H1 (cell line): ENCODE data around the gene OLFM1. TPM values are rescaled to one million over a fixed set of nuclear protein-coding genes. Genes with fewer than 3 reads are reported as not detected.

ENCODE experiments used
- ASH2L ChIP-seq: fragments of 200-600, 300-600 bp; sonication (generic); IDR thresholded peaks from one replicate; pipeline ENCODE4 v1.7.1; 2017; ENCODE audit warnings: low read length
- CTBP2 ChIP-seq: IDR thresholded peaks from 2 replicates; pipeline ENCODE4 v1.7.0; 2011; ENCODE audit warnings: borderline replicate concordance, mild to moderate bottlenecking, moderate library complexity, mixed read lengths, low read length; ENCODE audit not compliant: insufficient read depth, insufficient read length
- KDM5A ChIP-seq: fragments of 200-600 bp; IDR thresholded peaks from 2 replicates; pipeline ENCODE4 v1.7.1; 2012; ENCODE audit warnings: mild to moderate bottlenecking, low read length, inconsistent platforms, mixed read lengths
- RAD21 ChIP-seq, 2 experiments: IDR thresholded peaks in 1 of 2; conservative IDR thresholded peaks in 1 of 2; 2 replicates each; pipeline ENCODE4 v1.6.1; 2011; ENCODE audit warnings: low read depth in 2 of 2, low read length in 2 of 2, improper control_type of control experiment in 1 of 2, inconsistent platforms in 1 of 2, mild to moderate bottlenecking in 1 of 2, moderate library complexity in 1 of 2
- RBBP5 ChIP-seq: IDR thresholded peaks from 2 replicates; pipeline ENCODE4 v1.7.1; 2012; ENCODE audit warnings: low read depth, mild to moderate bottlenecking, inconsistent platforms, low read length, moderate library complexity, borderline replicate concordance
- RNF2 ChIP-seq: fragments of 200-900, 300-1000 bp; sonication (generic); IDR thresholded peaks from 2 replicates; pipeline ENCODE4 v1.7.1; 2016; ENCODE audit warnings: borderline replicate concordance, low read depth, mild to moderate bottlenecking, antibody characterized with exemption, low read length; ENCODE audit not compliant: poor library complexity, severe bottlenecking; ENCODE audit errors: missing control alignments
- SIX5 ChIP-seq: IDR thresholded peaks from 2 replicates; pipeline ENCODE4 v1.6.1; 2011; ENCODE audit warnings: mild to moderate bottlenecking, low read depth, low read length
- polyA plus RNA-seq, 7 experiments: library from polyadenylated mRNA; depleted of rRNA in 3 of 7; stranded (reverse) in 5 of 7; unstranded in 2 of 7; fragments of >200 nt in 5 of 7; fragments of 200-250 nt in 2 of 7; gene quantifications; 1 replicate in 5 of 7; 2 replicates in 1 of 7; 4 replicates in 1 of 7; pipeline versions ENCODE4 v1.2.1 to v1.2.3, GENCODE V29; 2011 to 2013; ENCODE audit warnings: missing spikeins in 2 of 7, mixed read lengths in 2 of 7
- total RNA-seq: library from RNA; stranded (reverse); fragmentation: NEBNext Ultra II Directional; extraction: Animal tissue kit (Norgen Biotek cat#: 25700); gene quantifications from 2 replicates; pipeline ENCODE4 v1.2.1, GENCODE V29; 2021
- TF ChIP-seq, protein P1 (sequence below): IDR thresholded peaks from 2 replicates; pipeline ENCODE4 v1.6.1; 2011; ENCODE audit warnings: low read depth, mild to moderate bottlenecking, low read length; ENCODE audit not compliant: insufficient read depth

Gene OLFM1
- total and polyA plus RNA-seq, 2 of the 8 experiments (the other 6 are each of a cell fraction or from before 2014, with no cell fraction given) = 53.0 to 53.4 TPM

DNA sequence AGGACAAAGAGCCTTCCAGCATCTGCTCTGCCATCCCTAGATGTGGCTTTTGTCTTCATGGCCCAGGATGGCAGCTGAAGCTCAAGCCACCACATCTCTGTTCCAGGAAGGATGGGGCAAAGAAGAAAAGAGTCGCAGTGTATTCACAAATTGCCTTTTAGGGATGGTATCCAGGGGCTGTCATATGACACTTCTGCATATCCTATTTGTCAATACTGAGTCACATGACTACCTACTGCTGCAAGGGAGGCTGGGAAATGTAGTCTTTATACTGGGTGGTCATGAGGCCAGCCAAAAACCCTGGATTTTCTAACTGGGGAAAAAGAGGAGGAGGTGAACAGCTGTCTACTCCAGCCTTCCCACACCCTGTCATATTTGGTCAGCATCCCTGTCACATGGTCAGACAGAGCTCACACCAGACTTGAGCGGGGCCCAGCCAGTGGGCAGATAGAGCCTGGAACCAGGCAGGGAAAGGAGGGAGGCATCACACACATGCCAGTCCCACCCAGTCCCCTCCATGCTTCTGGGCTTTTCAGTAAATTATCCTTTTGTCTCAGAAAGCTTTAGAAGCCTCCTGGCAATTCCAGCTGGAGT lies 52.0 kb downstream of the OLFM1 start (continued):
- TF ChIP-seq RNF2 = no peak
- TF ChIP-seq RBBP5 = no peak
- TF ChIP-seq, protein P1, sequence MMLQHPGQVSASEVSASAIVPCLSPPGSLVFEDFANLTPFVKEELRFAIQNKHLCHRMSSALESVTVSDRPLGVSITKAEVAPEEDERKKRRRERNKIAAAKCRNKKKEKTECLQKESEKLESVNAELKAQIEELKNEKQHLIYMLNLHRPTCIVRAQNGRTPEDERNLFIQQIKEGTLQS = peak; percentile 65; the same call in 1 of the 2 replicates
- TF ChIP-seq KDM5A = no peak
- TF ChIP-seq CTBP2 = no peak
- TF ChIP-seq RAD21 (IDR thresholded peaks at IDR 0.05 in 1 of 2, conservative IDR thresholded peaks at IDR 0.05 in 1 of 2; ENCODE audit: low read depth in 2 of 2, low read length in 2 of 2) = no peak
- no peak for TF ChIP-seq ASH2L
- peak; percentile 66 for TF ChIP-seq SIX5
